ENCODE data around the gene ATAD3C.
"Not testable (repeated sequence)": the region's sequence is repeated elsewhere in the genome, so short reads cannot be mapped to it uniquely, and the experiment has no call there.

Gene ATAD3C

GRCh38 chr1:1449099-1449739 is at the start of gene ATAD3C:
ATAD3C (plus strand) TSS chr1:1449689; CDS start chr1:1450684, 995 bp downstream.
- DNase-seq: no peak

- peak; percentile 48 for DNase-seq
Measured at GRCh38 chr1:1399872-1400575, 49.5 kb upstream of the ATAD3C start.

DNA sequence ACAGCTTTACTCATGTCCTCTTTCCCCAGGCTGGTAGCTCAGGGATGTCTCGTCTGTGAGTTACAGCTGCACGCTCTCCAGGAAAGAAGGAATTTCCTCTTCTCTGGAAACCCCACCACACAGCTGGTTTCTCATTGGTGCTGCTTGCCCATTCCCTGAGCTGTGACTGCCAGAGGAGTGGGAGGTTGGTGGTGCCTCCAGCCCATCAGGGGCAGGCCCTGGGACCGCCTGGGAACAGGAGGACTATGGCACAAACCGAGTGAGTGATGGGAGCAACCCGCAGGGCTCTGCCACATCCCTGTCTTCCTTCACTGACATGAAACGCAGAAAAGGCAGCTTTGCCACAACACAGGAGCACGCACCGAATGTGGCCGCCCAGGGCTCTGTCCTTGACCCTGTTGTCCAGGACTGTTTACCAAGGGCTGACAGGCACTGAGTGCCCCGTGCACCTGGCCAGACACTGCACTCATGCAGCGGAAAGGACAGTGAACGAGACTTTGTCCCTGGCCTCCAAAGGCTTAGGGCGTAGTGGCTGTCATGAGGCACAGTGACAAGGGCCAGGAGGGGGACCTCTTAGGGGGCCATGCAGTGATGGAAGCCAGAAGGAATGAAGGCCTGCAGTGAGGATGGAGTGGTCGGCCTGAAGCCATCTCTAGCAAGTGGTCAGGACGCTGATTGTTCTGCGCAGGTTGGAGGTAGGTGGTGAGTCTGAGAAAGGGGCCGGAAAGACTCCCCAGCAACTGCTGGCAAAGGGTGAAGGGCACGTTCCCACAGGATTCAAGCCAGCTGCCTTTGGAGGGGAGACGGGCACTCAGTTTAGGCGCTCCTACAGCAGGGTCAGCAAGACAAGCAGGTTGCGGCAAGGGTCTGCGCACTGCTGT is 48.7 kb upstream of the ATAD3C start:
- no peak for DNase-seq

DNA sequence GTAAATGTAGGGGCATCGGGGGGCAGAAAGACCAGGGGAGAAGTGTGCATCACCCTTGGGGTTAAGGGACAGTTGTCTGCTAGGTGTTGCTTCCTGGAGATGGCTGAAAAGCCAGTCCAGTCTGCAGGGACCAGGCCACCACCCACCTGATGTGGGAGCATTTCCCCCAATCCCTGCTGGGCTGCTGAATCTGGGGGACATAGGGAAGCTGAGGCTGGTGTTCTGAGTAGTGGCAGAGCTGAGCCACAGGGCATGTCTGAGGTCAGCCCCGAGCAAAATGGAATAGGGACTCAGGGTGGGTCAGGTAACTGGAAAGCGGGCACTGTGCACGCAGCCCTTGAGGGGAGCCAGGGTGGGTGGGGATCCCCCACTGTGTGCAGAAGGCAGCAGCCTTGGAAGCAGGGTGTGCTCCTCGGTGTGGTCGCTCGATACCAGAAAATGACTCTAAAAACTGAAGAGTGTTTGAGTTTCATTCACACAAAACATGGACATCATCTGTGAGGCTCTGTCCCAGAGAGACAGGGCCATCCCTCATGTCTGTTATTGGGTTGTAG is 48.0 kb upstream of the ATAD3C start:
- DNase-seq: no peak

- DNase-seq: peak; percentile 37
Measured at GRCh38 chr1:1402072-1402900, 47.2 kb upstream of the ATAD3C start.

DNA sequence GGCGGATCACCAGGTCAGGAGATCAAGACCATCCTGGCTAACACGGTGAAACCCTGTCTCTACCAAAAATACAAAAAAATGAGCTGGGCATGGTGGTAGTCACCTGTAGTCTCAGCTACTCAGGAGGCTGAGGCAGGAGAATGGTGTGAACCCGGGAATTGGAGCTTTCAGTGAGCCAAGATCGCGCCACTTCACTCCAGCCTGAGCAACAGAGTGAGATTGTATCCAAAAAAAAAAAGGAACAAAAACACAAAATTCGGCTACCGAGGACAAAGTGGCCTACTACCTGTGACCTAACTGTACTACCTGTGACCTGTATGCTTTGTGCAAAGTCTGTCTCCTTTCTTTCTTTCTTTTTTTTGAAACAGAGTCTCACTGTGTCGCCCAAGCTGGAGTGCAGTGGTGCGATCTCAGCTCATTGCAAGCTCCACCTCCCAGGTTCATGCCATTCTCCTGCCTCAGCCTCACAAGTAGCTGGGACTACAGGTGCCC is 46.5 kb upstream of the ATAD3C start:
- DNase-seq: not testable (repeated sequence)

DNA sequence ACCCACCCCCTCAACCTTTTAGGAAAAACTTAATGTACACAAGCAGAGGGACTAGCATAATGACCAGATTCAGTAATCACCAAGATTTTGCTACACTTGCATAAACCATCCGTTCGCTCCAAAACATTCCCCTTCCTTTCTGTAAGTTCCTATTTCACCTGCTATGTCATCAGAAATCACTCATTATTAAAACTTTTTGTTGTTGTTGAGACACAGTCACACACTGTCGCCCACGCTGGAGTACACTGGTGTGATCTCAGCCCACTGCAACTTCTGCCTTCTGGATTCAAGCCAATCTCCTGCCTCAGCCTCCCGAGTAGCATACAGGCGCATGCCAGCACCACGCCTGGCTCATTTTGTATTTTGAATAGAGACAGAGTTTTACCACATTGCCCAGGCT is 45.8 kb upstream of the ATAD3C start:
- DNase-seq: no peak

- no peak for DNase-seq
Measured at GRCh38 chr1:1406101-1406820, 43.2 kb upstream of the ATAD3C start.

DNA sequence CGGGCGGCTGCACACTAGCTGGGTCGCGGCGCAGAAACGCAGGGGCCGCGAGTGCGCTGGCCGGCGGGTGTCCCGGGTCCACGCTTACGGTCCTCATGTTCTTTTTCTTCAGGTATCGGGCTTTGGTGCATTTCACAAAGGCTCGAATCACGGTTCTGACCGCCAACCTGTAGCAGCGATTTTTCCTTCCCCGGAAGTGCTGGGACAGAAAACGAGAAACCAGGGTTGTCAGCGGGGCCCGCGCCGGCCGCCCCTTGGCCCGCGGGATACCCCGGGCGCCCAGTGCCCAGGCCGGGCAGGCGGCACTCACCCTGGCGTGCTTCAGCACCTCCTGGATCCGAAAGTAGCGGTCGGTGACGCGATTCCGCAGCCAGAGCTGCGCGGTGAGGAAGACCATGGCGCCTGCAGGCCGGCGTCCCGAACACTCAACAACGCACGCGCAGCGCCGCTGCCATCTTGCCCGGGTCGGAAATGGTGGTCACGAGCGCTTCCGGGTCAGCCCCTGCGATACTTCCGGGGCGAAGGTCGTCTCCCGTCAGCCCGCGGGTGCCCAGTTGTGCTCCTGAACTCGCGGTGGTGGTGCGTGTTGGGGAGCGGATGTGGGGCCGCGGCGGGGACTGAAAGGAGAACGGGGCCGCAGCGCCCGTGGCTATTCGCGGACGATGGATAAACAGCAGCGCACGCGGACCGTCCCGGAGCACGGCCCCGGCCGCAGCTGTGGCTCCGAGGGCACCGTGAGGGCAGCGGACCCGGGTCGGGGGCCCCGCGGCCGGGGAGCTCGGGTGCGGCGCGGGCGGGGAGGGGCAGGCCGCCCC is 42.5 kb upstream of the ATAD3C start, which contains the start of gene MRPL20:
MRPL20 (minus strand) TSS at position 473 of the 815 bp plus-strand sequence; CDS start at position 397, 76 bp downstream.
- peak; percentile 91 for DNase-seq

GRCh38 chr1:1407636-1408318 is 41.7 kb upstream of the ATAD3C start:
- DNase-seq: no peak

DNA sequence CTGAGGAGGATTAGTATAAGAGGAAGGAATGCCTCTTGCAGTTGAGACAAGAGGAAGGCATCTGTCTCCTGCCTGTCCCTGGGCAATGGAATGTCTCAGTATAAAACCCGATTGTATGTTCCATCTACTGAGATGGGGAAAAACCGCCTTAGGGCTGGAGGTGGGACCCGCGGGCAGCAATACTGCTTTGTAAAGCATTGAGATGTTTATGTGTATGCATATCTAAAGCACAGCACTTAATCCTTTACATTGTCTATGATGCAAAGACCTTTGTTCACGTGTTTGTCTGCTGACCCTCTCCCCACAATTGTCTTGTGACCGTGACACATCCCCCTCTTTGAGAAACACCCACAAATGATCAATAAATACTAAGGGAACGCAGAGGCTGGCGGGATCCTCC is 39.3 kb upstream of the ATAD3C start:
- not testable (repeated sequence) for DNase-seq

GRCh38 chr1:1411626-1412025 is 37.9 kb upstream of the ATAD3C start:
- no peak for DNase-seq

DNA sequence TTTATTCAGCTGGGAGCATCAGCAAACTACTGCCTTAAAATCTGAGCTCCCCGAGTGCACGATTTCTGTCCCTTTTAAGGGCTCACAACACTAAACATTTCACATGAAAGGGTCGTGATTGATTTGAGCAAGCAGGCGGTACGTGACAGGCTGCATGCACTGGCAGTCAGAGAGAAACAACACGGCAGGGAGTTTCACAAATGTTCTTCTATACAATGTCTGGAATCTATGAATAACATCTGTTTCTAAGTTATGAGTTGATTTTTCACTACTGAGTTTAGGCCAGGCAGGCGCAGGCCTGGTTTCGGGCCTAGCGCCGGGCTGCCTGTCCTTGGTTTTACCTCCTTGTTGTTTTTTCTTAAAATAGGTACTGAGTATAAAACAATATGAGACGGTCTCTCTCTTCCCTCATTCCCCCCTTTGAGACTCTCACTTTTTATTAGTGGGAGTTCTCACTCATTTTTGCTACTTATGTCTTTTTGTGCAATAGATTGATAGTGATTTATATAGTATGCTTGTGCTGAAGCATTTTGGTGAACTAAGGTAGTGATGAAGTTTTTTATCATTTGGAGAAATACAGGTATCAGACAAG is 37.1 kb upstream of the ATAD3C start:
- DNase-seq: not testable (repeated sequence)

- DNase-seq: no peak
Measured at GRCh38 chr1:1415751-1416150, 33.7 kb upstream of the ATAD3C start.

DNA sequence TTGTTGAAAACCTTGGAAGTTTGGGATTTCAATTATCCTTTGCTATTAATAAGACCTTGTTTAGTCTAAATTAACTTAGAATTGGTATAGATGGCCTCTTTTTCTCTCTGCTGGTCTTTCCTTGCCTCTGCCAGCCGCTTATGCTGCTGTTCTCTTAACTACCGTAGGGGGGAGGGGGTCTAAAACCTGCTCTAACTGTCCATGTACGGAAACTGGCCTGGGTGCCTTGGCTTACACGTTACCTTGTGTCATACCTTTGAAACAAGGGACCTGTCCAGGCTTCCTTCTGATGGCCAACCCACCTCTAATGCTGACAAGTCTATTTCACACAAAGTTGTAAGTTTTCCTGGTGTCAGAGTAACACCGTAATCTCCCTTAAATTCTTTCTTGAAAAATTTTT is 32.1 kb upstream of the ATAD3C start:
- DNase-seq: not testable (repeated sequence)

DNA sequence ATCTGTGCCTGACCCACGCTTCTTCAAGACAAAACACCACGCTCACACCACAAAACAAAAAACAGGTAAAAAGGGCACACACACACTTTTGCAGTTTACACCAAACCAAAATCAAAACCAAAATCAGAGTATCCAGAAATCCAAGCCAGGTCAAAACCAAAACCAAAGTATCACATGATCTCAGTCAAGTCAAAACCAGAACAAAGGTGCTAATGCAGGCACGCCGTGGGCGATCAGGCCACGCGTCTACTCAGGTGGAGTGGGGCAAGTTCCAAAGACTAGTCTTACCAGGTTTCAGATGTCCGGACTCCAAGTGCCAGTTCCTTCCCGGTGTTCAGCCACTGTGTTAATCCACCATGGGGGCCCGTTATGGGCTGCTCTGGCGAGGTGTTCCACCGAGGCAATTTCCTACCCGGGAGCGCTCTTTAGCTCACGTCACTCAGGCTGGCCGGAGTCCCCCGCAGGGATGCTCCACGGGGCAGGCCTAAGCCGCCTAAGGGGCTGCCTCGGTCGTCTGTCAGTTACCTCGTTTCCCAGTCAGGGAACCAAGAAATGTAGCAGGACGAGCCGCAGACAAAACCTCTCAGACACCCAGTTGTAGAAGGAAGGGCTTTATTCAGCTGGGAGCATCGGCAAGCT is 31.5 kb upstream of the ATAD3C start:
- DNase-seq: not testable (repeated sequence)

- no peak for DNase-seq
Measured at GRCh38 chr1:1418464-1419362, 30.8 kb upstream of the ATAD3C start.

DNA sequence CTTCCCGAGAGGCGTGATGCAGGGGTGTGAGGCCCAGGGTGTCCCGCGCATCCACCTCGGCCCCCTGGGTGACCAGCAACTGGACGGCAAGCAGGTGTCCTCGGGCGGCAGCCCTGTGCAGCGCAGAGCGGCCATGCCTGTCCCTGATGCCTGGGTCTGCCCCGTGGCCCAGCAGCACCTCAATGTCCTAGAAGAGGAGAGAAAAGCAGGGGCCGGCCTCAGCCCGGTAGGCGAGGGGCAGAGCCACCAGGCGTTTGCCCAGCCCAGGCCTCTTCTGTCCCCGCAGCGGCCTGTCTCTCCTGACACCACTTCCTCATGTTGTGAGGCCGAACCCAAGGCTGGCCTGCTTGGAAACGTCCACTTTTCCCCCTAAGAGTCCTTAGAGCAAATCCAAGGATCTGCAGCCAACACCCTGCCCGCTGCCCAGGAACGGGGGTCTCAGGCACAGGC is 30.1 kb upstream of the ATAD3C start:
- no peak for DNase-seq
